Nephron progenitor cell (in vitro differentiated cells): ENCODE data around the gene KLHDC1.

Source experiments
- DNase-seq: peaks from one replicate; pipeline ENCODE4 v3.0.0; 2021
- H3K27ac Mint-ChIP-seq: 2 replicates; pipeline ENCODE4 v1.8.0; 2021; ENCODE audit warnings: mild to moderate bottlenecking, moderate library complexity, mixed read lengths
- H3K27me3 Mint-ChIP-seq: 2 replicates; pipeline ENCODE4 v1.8.0; 2021; ENCODE audit warnings: mild to moderate bottlenecking, low read depth, mixed read lengths; ENCODE audit not compliant: poor library complexity
- H3K36me3 Mint-ChIP-seq: 2 replicates; pipeline ENCODE4 v1.8.0; 2021; ENCODE audit warnings: low read depth, mixed read lengths
- H3K4me1 Mint-ChIP-seq: 2 replicates; pipeline ENCODE4 v1.8.0; 2021; ENCODE audit warnings: mixed read lengths
- H3K4me3 Mint-ChIP-seq: 2 replicates; pipeline ENCODE4 v1.8.0; 2021; ENCODE audit warnings: mild to moderate bottlenecking, moderate library complexity, mixed read lengths
- H3K9me3 Mint-ChIP-seq: 2 replicates; pipeline ENCODE4 v1.8.0; 2021; ENCODE audit warnings: mild to moderate bottlenecking, moderate library complexity, mixed read lengths
- CTCF ChIP-seq: fragments of 200-600 bp; sonication (generic); IDR thresholded peaks from 2 replicates; pipeline ENCODE4 v1.5.0; 2021; ENCODE audit warnings: antibody characterized with exemption

Gene KLHDC1

GRCh38 chr14:49754570-49755097, 61.7 kb downstream of the KLHDC1 start:
- TF ChIP-seq CTCF: no peak
- H3K27me3 Mint-ChIP-seq: peaks cover 6% of the 10 kb centered on the region
- no peak overlapping the region for H3K4me3 Mint-ChIP-seq
- DNase-seq: no peak
- H3K9me3 Mint-ChIP-seq: peaks cover 7% of the 10 kb centered on the region
- H3K27ac Mint-ChIP-seq: no peak overlapping the region
- no peaks in the 10 kb centered on the region for H3K4me1 Mint-ChIP-seq
- H3K36me3 Mint-ChIP-seq: no peaks in the 10 kb centered on the region

GRCh38 chr14:49755378-49755777, 62.5 kb downstream of the KLHDC1 start:
- no peak for TF ChIP-seq CTCF
- Mint-ChIP-seq H3K4me1 (no peaks in the 10 kb centered on the region), H3K27me3 (peaks cover 8% of the 10 kb centered on the region), H3K9me3 (peaks cover 7% of the 10 kb centered on the region), H3K4me3 (no peak overlapping the region), H3K36me3 (no peaks in the 10 kb centered on the region), H3K27ac (no peak overlapping the region)
- DNase-seq: no peak

- no peaks in the 10 kb centered on the region for H3K9me3 Mint-ChIP-seq
- no peak overlapping the region for H3K4me3 Mint-ChIP-seq
- H3K36me3 Mint-ChIP-seq: no peaks in the 10 kb centered on the region
- H3K4me1 Mint-ChIP-seq: peaks cover 4% of the 10 kb centered on the region
- no peak for DNase-seq
- H3K27ac Mint-ChIP-seq: no peak overlapping the region
- TF ChIP-seq CTCF: no peak
- peaks cover 5% of the 10 kb centered on the region for H3K27me3 Mint-ChIP-seq
Measured at GRCh38 chr14:49761839-49762551, 69.1 kb downstream of the KLHDC1 start.

- H3K4me3 Mint-ChIP-seq: peak overlapping the region; percentile 94
- H3K9me3 Mint-ChIP-seq: no peaks in the 10 kb centered on the region
- no peak for TF ChIP-seq CTCF
- H3K4me1 Mint-ChIP-seq: peaks cover 40% of the 10 kb centered on the region
- H3K27ac Mint-ChIP-seq: peak overlapping the region; percentile 99
- DNase-seq: no peak
- no peaks in the 10 kb centered on the region for H3K27me3 Mint-ChIP-seq
- peaks cover 8% of the 10 kb centered on the region for H3K36me3 Mint-ChIP-seq
Measured at GRCh38 chr14:49766839-49767238, 73.9 kb downstream of the KLHDC1 start.

- Mint-ChIP-seq H3K36me3 (peaks cover 10% of the 10 kb centered on the region), H3K27ac (peak overlapping the region; percentile 99), H3K4me3 (peak overlapping the region; percentile 94), H3K4me1 (peaks cover 40% of the 10 kb centered on the region), H3K9me3 (no peaks in the 10 kb centered on the region), H3K27me3 (no peaks in the 10 kb centered on the region)
- no peak for TF ChIP-seq CTCF
- no peak for DNase-seq
Measured at GRCh38 chr14:49767270-49767570, 74.3 kb downstream of the KLHDC1 start.
